AG09309 (cell line): ENCODE data around the gene NLRP3.

Experiments
- DNase-seq: peaks from one replicate; pipeline ENCODE4 v3.0.0-alpha.2; 2010; ENCODE audit warnings: low read depth
- H3K4me3 ChIP-seq: 2 replicates; pipeline ENCODE4 v1.5.1; 2011; ENCODE audit warnings: mild to moderate bottlenecking, low read depth, low read length, moderate library complexity; ENCODE audit not compliant: control insufficient read depth
- TF ChIP-seq, protein P1 (sequence below): IDR thresholded peaks from 2 replicates; pipeline ENCODE4 v1.5.1; 2011; ENCODE audit warnings: mild to moderate bottlenecking, low read depth, low read length, inconsistent platforms; ENCODE audit not compliant: insufficient read depth, control insufficient read depth; ENCODE audit errors: missing control alignments

Gene NLRP3

DNA sequence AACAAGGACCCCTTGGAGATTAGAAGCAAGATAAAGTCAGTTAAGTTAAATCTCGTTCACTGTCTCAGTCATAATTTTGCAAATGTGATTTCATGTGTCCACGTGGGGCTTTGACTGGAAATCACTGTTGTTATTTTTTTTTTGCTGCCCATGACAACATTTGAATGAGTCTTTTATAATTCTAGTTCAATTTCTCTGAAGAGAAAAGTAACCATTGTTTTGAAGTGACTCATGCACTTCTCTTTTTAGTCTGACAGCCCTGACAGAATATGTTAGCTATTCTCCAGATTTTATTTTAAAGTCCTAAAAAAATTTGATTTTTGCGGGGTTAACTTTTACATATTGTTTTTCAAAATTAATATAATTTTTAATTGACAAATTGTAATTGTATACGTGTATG lies 30.7 kb upstream of the NLRP3 start:
- H3K4me3 ChIP-seq: no peak overlapping the region
- TF ChIP-seq, protein P1, sequence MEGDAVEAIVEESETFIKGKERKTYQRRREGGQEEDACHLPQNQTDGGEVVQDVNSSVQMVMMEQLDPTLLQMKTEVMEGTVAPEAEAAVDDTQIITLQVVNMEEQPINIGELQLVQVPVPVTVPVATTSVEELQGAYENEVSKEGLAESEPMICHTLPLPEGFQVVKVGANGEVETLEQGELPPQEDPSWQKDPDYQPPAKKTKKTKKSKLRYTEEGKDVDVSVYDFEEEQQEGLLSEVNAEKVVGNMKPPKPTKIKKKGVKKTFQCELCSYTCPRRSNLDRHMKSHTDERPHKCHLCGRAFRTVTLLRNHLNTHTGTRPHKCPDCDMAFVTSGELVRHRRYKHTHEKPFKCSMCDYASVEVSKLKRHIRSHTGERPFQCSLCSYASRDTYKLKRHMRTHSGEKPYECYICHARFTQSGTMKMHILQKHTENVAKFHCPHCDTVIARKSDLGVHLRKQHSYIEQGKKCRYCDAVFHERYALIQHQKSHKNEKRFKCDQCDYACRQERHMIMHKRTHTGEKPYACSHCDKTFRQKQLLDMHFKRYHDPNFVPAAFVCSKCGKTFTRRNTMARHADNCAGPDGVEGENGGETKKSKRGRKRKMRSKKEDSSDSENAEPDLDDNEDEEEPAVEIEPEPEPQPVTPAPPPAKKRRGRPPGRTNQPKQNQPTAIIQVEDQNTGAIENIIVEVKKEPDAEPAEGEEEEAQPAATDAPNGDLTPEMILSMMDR: no peak
- no peak for DNase-seq

DNA sequence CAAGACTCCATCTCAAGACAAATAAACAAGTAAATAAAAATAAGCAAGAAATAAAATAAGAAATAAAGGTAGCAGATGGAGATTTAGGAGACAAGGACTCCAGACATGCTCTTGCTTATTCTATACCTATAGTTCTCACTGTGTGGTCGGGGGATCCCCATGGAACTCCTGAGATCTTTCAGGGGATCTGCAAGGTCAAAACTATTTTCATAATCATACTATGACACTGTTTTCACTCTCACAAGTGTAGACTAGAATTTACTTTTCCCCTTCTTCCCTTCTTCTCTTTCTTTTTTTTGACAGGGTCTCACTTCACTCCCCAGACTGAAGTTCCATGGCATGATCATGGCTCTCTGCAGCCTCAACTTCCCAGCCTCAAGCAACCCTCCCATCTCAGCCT lies 29.8 kb upstream of the NLRP3 start:
- no peak overlapping the region for H3K4me3 ChIP-seq
- no peak for DNase-seq
- TF ChIP-seq, protein P1: no peak

GRCh38 chr1:247386687-247387086 lies 29.3 kb upstream of the NLRP3 start:
- H3K4me3 ChIP-seq: no peak overlapping the region
- TF ChIP-seq, protein P1: no peak
- DNase-seq: no peak

DNA sequence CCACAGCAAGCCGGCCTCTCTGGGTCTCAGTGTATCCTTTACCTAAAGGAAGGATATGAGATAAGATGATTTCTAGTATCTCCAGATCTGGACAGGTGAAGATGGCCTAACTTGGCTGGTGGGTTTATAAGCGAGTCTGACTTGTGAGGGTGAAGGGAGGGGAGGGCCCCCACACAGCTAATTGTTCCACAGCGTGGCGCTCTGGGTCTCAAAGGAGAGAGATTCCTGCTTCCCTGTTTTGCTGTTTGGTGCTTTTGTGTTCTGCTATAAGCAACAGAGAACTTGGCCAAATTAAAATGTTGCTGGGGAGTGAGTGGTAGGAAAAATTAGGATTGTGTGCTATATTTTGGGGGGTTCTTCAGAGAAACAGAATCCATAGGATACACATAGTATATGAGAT lies 28.9 kb upstream of the NLRP3 start:
- TF ChIP-seq, protein P1: no peak
- DNase-seq: no peak
- no peak overlapping the region for H3K4me3 ChIP-seq

GRCh38 chr1:247387565-247387964 lies 28.4 kb upstream of the NLRP3 start:
- TF ChIP-seq, protein P1: no peak
- no peak for DNase-seq

GRCh38 chr1:247390116-247390791 lies 25.7 kb upstream of the NLRP3 start:
- peak overlapping the region; percentile 12; the same call in 1 of the 2 replicates for H3K4me3 ChIP-seq
- TF ChIP-seq, protein P1: peak; percentile 91
- DNase-seq: peak; percentile 32

More at GRCh38 chr1:247387565-247387964, 28.4 kb upstream of the NLRP3 start:
- H3K4me3 ChIP-seq: no peak overlapping the region
